Measurements from ENCODE around the gene RHBDF1. TPM values are rescaled to one million over a fixed set of nuclear protein-coding genes. Genes with fewer than 3 reads are reported as not detected.

Gene RHBDF1
- total and polyA plus RNA-seq, 10 donors: 6.5 to 23.0 (median 10.6) TPM

DNA sequence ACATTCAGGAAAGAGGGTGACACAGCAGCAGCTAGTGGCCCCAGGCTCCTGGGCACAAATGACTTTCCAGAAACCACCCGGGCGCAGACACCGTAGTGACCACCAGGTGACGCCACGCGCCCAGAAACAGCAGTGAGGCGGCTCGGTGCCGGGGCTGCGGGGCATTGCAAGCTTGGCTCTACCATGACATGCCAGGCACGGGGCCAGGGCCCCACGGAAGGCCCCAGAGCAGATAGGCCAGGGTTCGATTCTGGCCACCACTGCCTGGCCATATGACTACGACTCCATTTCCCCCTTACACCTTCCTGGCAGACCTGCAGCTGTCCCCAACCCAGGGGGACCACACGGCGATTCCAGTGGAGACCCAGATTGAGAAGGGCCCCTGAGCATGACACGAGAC lies 6.7 kb downstream of the RHBDF1 start:
- TF ChIP-seq POLR2A (IDR thresholded peaks at IDR 0.05) (no peak), POLR2AphosphoS5 (IDR thresholded peaks at IDR 0.05) (peak; percentile 71 to 81 (median 71))
- TF ChIP-seq, protein P1, sequence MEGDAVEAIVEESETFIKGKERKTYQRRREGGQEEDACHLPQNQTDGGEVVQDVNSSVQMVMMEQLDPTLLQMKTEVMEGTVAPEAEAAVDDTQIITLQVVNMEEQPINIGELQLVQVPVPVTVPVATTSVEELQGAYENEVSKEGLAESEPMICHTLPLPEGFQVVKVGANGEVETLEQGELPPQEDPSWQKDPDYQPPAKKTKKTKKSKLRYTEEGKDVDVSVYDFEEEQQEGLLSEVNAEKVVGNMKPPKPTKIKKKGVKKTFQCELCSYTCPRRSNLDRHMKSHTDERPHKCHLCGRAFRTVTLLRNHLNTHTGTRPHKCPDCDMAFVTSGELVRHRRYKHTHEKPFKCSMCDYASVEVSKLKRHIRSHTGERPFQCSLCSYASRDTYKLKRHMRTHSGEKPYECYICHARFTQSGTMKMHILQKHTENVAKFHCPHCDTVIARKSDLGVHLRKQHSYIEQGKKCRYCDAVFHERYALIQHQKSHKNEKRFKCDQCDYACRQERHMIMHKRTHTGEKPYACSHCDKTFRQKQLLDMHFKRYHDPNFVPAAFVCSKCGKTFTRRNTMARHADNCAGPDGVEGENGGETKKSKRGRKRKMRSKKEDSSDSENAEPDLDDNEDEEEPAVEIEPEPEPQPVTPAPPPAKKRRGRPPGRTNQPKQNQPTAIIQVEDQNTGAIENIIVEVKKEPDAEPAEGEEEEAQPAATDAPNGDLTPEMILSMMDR (IDR thresholded peaks at IDR 0.05 in 8 of 11, conservative IDR thresholded peaks at IDR 0.05 in 3 of 11): peak; percentile 82 to 97 (median 93)
- DNase-seq: peak; percentile 95
- Histone ChIP-seq H3K9me3 (no peaks in the 10 kb centered on the region), H3K4me1 (peaks cover 0 to 47% (median 18%) of the 10 kb centered on the region in 6 donors), H3K4me3 (no peak overlapping the region), H3K27me3 (replicated peaks in 1 of 7) (peaks cover 0 to 4% (median 0%) of the 10 kb centered on the region in 7 donors), H3K27ac (no peak overlapping the region), H3K36me3 (peaks cover 0 to 39% (median 2%) of the 10 kb centered on the region in 6 donors)
- WGBS, 5 donors: 6 to 56% (median 19%) methylated on average over 4 to 17 of the region's 17 CpGs
- intact Hi-C loops (cut with DNase I; ENCODE audit: low total_unique reads): loop anchor here (2.0 kb wide), 1 partner anchor 31 kb away; no protein-coding TSS in a partner anchor

DNA sequence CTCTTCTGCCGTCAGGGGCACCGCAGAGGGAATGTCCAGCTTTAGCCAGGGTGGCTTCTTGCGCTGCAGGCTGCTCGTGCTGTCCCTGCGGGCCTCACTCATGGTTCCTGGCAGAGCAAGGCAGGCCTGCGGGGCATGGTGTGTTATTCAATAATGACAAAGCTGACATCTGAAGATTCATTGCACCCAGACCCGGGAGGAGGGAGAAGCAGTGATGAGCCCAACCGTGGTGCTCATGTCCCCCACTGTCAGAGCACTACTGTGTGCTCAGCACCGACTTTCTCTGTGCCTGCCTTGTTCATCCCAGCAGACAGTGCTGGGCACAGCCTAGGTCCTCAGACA lies 7.5 kb downstream of the RHBDF1 start:
- peak; percentile 67 for DNase-seq
- H3K27me3 ChIP-seq (replicated peaks in 1 of 7): no peaks in the 10 kb centered on the region
- intact Hi-C loops (cut with DNase I; ENCODE audit: low total_unique reads): loop anchor here (2.0 kb wide), 1 partner anchor 32 kb away; no protein-coding TSS in a partner anchor
- no peak overlapping the region for H3K27ac ChIP-seq
- no peak for TF ChIP-seq POLR2A (IDR thresholded peaks at IDR 0.05)
- TF ChIP-seq, protein P1 (IDR thresholded peaks at IDR 0.05 in 8 of 11, conservative IDR thresholded peaks at IDR 0.05 in 3 of 11): no peak
- no peak for TF ChIP-seq POLR2AphosphoS5 (IDR thresholded peaks at IDR 0.05)
- H3K4me1 ChIP-seq: peaks cover 0 to 44% (median 16%) of the 10 kb centered on the region in 6 donors
- no peak overlapping the region for H3K4me3 ChIP-seq
- 75 to 97% (median 81%) methylated on average over 6 to 9 of the region's 9 CpGs for WGBS, 5 donors
- H3K36me3 ChIP-seq: peaks cover 0 to 44% (median 3%) of the 10 kb centered on the region in 6 donors
- no peaks in the 10 kb centered on the region for H3K9me3 ChIP-seq

DNA sequence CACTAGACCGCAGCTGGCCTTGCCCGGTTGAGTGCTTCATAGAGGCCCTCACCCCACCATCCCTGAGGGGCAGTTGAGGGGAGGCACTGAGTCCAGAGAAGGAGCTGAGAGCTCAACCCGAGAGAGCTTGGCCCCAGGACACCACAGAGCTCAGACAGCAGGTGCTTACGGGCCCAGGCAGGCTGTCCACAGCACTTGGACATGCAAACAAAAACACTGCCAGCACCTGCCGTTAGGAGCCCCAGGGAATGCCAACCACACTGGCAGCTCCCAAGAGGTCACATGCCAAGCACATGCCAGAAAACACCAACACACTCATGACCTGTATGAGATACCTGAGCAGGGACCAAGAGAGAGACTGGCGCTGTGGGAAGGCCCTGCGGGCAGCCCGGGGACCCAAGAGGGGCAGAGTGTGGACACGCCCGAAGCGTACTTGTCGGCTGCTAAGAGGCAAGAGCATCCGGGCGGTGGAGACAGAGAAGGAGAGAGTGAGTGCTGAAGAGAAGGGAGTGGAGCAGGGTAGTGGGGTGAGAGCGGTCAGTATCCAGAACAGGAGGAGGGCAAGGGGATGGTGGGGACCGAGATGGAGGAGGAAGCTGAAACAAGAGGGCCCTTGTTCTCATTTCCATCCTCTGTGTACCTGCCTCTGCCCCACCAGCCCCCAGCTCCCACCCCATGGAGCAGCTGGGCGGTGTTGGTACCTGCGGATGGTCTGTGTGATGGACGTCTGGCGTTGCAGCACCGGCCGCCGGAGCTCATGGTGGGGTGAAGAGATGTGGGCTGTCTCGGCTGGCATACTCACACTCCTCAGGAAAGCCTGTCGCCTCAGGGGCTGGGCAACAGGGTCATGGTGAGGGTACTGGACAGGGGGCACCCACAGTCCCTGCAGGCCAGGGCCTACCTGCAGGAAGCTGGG lies 8.2 kb downstream of the RHBDF1 start:
- 89 to 97% (median 95%) methylated on average over 24 to 25 of the region's 25 CpGs for WGBS, 5 donors
- DNase-seq: peak; percentile 69
- Histone ChIP-seq H3K4me1 (peaks cover 0 to 38% (median 14%) of the 10 kb centered on the region in 6 donors), H3K27ac (no peak overlapping the region), H3K9me3 (no peaks in the 10 kb centered on the region), H3K27me3 (replicated peaks in 1 of 7) (no peaks in the 10 kb centered on the region), H3K4me3 (no peak overlapping the region), H3K36me3 (peaks cover 0 to 50% (median 3%) of the 10 kb centered on the region in 6 donors)
- intact Hi-C loops (cut with DNase I; ENCODE audit: low total_unique reads): loop anchor here (2.0 kb wide), 1 partner anchor 33 kb away; no protein-coding TSS in a partner anchor
- TF ChIP-seq POLR2A (IDR thresholded peaks at IDR 0.05) (no peak), POLR2AphosphoS5 (IDR thresholded peaks at IDR 0.05) (no peak)
- TF ChIP-seq, protein P1 (IDR thresholded peaks at IDR 0.05 in 8 of 11, conservative IDR thresholded peaks at IDR 0.05 in 3 of 11): no peak

DNA sequence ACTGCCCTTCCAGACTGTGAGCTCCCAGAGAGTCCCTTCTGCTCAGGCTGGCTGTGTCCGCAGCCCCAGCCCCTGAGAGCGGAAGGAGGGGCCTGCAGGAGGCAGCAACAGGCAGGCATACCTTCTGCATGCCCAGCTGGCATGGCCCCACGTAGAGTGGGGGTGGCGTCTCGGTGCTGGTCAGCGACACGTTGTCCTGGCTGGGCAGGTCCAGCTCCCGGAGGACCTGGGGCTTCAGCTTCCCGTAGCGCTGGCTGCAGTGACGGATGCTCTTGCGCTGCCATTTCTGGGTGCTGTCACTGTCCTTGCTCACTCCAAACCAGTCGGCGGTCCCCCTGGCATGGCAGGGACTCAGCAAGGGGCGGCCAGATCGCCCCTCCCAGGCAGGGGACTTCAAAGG lies 9.0 kb downstream of the RHBDF1 start:
- TF ChIP-seq, protein P1 (IDR thresholded peaks at IDR 0.05 in 8 of 11, conservative IDR thresholded peaks at IDR 0.05 in 3 of 11): no peak
- TF ChIP-seq POLR2A (IDR thresholded peaks at IDR 0.05) (no peak), POLR2AphosphoS5 (IDR thresholded peaks at IDR 0.05) (no peak)
- no peak overlapping the region for H3K27ac ChIP-seq
- no peak overlapping the region for H3K4me3 ChIP-seq
- no peaks in the 10 kb centered on the region for H3K27me3 ChIP-seq (replicated peaks in 1 of 7)
- 88 to 95% (median 94%) methylated on average over 4 to 16 of the region's 16 CpGs for WGBS, 5 donors
- peaks cover 0 to 58% (median 5%) of the 10 kb centered on the region in 6 donors for H3K36me3 ChIP-seq
- H3K4me1 ChIP-seq: peaks cover 0 to 31% (median 11%) of the 10 kb centered on the region in 6 donors
- H3K9me3 ChIP-seq: no peaks in the 10 kb centered on the region
- intact Hi-C loops (cut with DNase I; ENCODE audit: low total_unique reads): no loop called here
- DNase-seq: peak; percentile 65
